ENCODE data around the gene BTNL9. TPM values are rescaled to one million over a fixed set of nuclear protein-coding genes. Genes with fewer than 3 reads are reported as not detected.

BTNL9 gene
- total RNA-seq, 6 donors from 2014 or later = 71.8 to 634 (median 147) TPM

DNA sequence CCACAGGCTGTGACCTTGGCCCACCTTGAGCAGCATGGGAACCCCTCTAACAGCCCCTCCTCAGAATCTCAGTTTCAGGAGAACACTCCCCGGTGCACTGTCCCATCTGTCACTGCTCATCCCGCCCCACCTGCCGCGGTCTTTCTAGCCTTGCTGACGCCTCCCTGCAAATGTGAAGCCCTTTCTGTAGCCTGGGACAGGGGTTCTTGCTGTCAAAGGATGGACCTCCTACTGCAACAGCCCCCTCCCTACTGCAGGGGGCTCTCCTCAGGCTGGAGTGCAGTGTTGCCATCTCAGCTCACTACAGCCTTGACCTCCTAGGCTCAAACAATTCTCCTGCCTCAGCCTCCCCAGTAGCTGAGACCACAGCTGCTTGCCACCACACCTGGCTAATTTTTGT, 70.9 kb downstream of the BTNL9 start:
- ATAC-seq (ENCODE audit: low FRiP score in 2 of 2) (no peak), DNase-seq (no peak)
- TF ChIP-seq POLR2A (IDR thresholded peaks at IDR 0.05) (no peak), EP300 (IDR thresholded peaks at IDR 0.05) (no peak), CTCF (IDR thresholded peaks at IDR 0.05) (no peak), POLR2AphosphoS5 (IDR thresholded peaks at IDR 0.05) (no peak)
- H3K27ac ChIP-seq = no peak overlapping the region
- peaks cover 0 to 6% (median 2%) of the 10 kb centered on the region in 4 donors for H3K4me1 ChIP-seq
- H3K9me3 ChIP-seq = no peaks in the 10 kb centered on the region
- H3K36me3 ChIP-seq = no peaks in the 10 kb centered on the region
- H3K27me3 ChIP-seq = peaks cover 0 to 13% (median 5%) of the 10 kb centered on the region in 4 donors
- H3K4me3 ChIP-seq = no peak overlapping the region
- WGBS, 2 donors = 85 to 90% methylated on average over 5 of the region's 5 CpGs

Small RNA genes lying within 50 kb of the gene (small RNA-seq; reads per million reads assigned to genes)
- gene MIR8089 (0 to 0.20 (median 0) reads per million in 4 donors), gene RNU6-1036P (0 reads per million in 4 donors)

Other genes starting within 250 kb of the BTNL9 start
- 100 to 1,000 TPM; 148 to 392 (median 277) TPM for gene MGAT1, start 237.5 kb upstream of the BTNL9 start, total RNA-seq
- gene ZFP62, start 179.0 kb upstream of the BTNL9 start, total RNA-seq = 10 to 100 TPM; 19.6 to 41.2 (median 26.1) TPM
- 10 to 100 TPM in 1 of 6 donors, 1 to 10 TPM in 4, not detected in 1; 1.2 to 10.0 (median 3.6) TPM for gene BTNL8, start 141.1 kb upstream of the BTNL9 start, total RNA-seq
- under 1 TPM in 3 of 6 donors, not detected in 3; 0.57 to 0.79 (median 0.61) TPM for gene BTNL3, start 51.4 kb upstream of the BTNL9 start, total RNA-seq
- gene OR2V1, start 90.9 kb downstream of the BTNL9 start, total RNA-seq = not detected
- gene OR2V2, start 107.3 kb downstream of the BTNL9 start, total RNA-seq = 1 to 10 TPM in 1 of 6 donors, not detected in 5; 1.6 TPM
- 1 to 10 TPM in 5 of 6 donors, under 1 TPM in 1; 0.83 to 6.7 (median 2.9) TPM for gene TRIM7, start 164.9 kb downstream of the BTNL9 start, total RNA-seq
- 10 to 100 TPM; 14.4 to 75.4 (median 34.1) TPM for gene TRIM41, start 183.0 kb downstream of the BTNL9 start, total RNA-seq
- gene RACK1, start 203.6 kb downstream of the BTNL9 start, total RNA-seq = 1,000 to 10,000 TPM in 5 of 6 donors, 100 to 1,000 TPM in 1; 801 to 1,863 (median 1,196) TPM
- gene TRIM52, start 220.9 kb downstream of the BTNL9 start, total RNA-seq = 10 to 100 TPM; 12.3 to 47.1 (median 15.6) TPM

Measured in upper lobe of left lung (tissue), 6 donors.